HG02840 (cell line): ENCODE measurements around the gene RNF212.

ENCODE experiments used
- ATAC-seq: cut with Tn5 transposase; IDR thresholded peaks from one replicate; pipeline ENCODE4 v1.9.1; 2021; ENCODE audit warnings: mild to moderate bottlenecking, moderate library complexity, moderate number of reproducible peaks; ENCODE audit not compliant: unreplicated experiment, low FRiP score

RNF212 gene

GRCh38 chr4:1040344-1041146 is 72.8 kb downstream of the RNF212 start:
- no peak for ATAC-seq

GRCh38 chr4:1039493-1040343 is 73.6 kb downstream of the RNF212 start:
- ATAC-seq = no peak

- ATAC-seq = no peak
These were observed 74.3 kb downstream of the RNF212 start for GRCh38 chr4:1038948-1039492.

- ATAC-seq = no peak
These were observed 76.2 kb downstream of the RNF212 start for GRCh38 chr4:1036976-1037810.

- ATAC-seq = no peak
These were observed 77.3 kb downstream of the RNF212 start for GRCh38 chr4:1036095-1036494.

GRCh38 chr4:1035510-1035909 is 77.9 kb downstream of the RNF212 start:
- ATAC-seq = no peak

- no peak for ATAC-seq
These were observed 79.4 kb downstream of the RNF212 start for GRCh38 chr4:1033840-1034551.

GRCh38 chr4:1032861-1033260 is 80.5 kb downstream of the RNF212 start:
- ATAC-seq = no peak

- no peak for ATAC-seq
These were observed 81.2 kb downstream of the RNF212 start for GRCh38 chr4:1031956-1032795.

- ATAC-seq = no peak
These were observed 82.0 kb downstream of the RNF212 start for GRCh38 chr4:1031346-1031745.

- ATAC-seq = no peak
These were observed 82.8 kb downstream of the RNF212 start for GRCh38 chr4:1030559-1030958.

- no peak for ATAC-seq
These were observed 83.3 kb downstream of the RNF212 start for GRCh38 chr4:1030031-1030430.

GRCh38 chr4:1029529-1029928 is 83.8 kb downstream of the RNF212 start:
- no peak for ATAC-seq

- ATAC-seq = no peak
These were observed 84.7 kb downstream of the RNF212 start for GRCh38 chr4:1028574-1029220.

GRCh38 chr4:1027915-1028238 is 85.5 kb downstream of the RNF212 start:
- no peak for ATAC-seq

GRCh38 chr4:1027219-1027914 is 86.0 kb downstream of the RNF212 start:
- ATAC-seq = no peak

GRCh38 chr4:1026115-1026514 is 87.2 kb downstream of the RNF212 start:
- ATAC-seq = no peak
